Skin epidermis (tissue), 12 donors: ENCODE data around the gene ZC3H18.

Experiments
- H3K27ac ChIP-seq, 21 experiments: fragments of 200-600 bp; sonication (generic) in 11 of 21; one replicate each; pipeline ENCODE4 v1.5.0; 2020; ENCODE audit warnings: mild to moderate bottlenecking in 3 of 21, inconsistent platforms in 2 of 21, moderate library complexity in 2 of 21
- H3K4me3 ChIP-seq, 7 experiments: fragments of 200-600 bp; sonication (generic) in 2 of 7; one replicate each; pipeline ENCODE4 v1.5.0; 2020; ENCODE audit warnings: inconsistent platforms in 2 of 7, mild to moderate bottlenecking in 2 of 7, moderate library complexity in 1 of 7

The ZC3H18 gene

GRCh38 chr16:88631920-88632586, 61.9 kb downstream of the ZC3H18 start:
- no peak overlapping the region for H3K27ac ChIP-seq
- H3K4me3 ChIP-seq = no peak overlapping the region

- Histone ChIP-seq H3K27ac (no peak overlapping the region), H3K4me3 (no peak overlapping the region)
These were observed 62.4 kb downstream of the ZC3H18 start for GRCh38 chr16:88632587-88632930.

- Histone ChIP-seq H3K4me3 (peak overlapping the region; percentile 25 to 47 (median 36)), H3K27ac (peak overlapping the region in 16 of 21 experiments; percentile 13 to 86 (median 61))
These were observed 63.5 kb downstream of the ZC3H18 start for GRCh38 chr16:88633684-88634140.

- peak overlapping the region; percentile 25 to 47 (median 36) for H3K4me3 ChIP-seq
- H3K27ac ChIP-seq = peak overlapping the region in 18 of 21 experiments; percentile 13 to 86 (median 60)
These were observed 64.2 kb downstream of the ZC3H18 start for GRCh38 chr16:88634141-88634993.

- H3K27ac ChIP-seq = peak overlapping the region in 13 of 21 experiments; percentile 13 to 86 (median 73)
- H3K4me3 ChIP-seq = peak overlapping the region; percentile 25 to 47 (median 36)
These were observed 64.9 kb downstream of the ZC3H18 start for GRCh38 chr16:88634994-88635670.

DNA sequence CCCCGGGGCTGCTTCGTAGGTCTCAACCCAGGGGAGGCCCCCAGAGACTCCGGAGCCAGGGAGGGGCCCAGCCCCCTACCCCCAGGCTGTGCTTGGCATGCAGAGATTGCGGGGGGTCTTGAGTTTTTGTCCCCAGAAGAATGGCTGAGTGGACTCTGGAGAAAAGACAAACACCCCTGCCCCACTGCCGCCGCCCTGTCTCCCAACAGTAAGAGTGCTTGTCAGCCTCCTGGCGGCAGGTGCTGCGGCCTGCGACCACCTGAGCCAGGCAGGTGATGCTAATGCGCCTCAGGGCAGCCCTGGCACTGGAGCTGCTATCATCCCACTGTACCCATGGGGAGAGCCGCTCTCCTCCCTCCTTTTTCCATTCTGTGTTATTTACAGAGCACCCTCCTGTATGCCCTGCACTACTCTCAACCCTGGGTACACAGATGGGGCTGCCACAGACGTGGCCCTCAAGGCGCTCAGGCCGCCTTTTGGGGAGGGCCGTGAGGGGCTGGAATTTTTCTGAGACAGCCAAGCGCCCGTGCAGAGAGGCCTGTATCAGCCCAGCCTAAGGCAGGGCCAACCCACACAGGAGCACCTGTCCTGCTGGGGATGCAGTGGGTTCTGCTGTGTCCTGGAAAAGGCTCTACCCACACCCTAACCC, 65.6 kb downstream of the ZC3H18 start:
- Histone ChIP-seq H3K27ac (no peak overlapping the region), H3K4me3 (no peak overlapping the region)

- H3K27ac ChIP-seq = no peak overlapping the region
These were observed 66.5 kb downstream of the ZC3H18 start for GRCh38 chr16:88636488-88637265.

DNA sequence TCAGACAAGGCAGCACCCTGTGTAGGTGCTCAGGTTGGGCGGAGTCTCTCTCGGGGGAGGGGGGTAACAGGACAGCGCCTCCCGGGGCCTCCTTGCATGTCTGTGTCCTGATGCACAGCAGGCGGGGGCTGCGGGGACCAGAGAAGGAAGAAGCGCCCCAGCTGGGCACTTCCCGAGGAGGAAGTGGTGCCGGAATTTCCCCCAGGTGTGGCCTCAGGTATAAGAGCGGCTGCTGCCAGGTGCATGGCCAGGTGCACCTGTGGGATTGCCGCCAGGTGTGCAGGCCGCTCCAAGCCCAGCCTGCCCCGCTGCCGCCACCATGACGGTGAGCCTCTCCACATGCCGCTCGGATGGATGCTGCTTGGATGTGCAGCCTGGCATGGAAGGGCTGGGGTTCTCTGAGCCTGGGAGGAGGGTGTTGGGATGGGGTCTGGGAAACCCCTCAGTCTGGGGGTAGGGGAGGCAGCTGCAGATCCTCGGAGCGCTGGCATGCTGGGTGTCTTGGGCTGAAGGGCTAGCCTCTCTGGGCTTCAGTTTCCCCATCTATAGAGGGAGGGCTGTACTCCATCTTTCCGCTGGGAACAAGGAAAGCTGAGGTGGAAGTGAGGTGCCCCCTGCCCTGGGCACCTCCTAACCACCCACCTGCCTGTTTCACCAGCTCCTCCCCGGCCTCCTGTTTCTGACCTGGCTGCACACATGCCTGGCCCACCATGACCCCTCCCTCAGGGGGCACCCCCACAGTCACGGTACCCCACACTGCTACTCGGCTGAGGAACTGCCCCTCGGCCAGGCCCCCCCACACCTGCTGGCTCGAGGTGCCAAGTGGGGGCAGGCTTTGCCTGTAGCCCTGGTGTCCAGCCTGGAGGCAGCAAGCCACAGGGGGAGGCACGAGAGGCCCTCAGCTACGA, 68.4 kb downstream of the ZC3H18 start, which contains the start of gene IL17C:
IL17C (plus strand) TSS at position 250 of the 908 bp plus-strand sequence; CDS start at position 320, 70 bp downstream.
- Histone ChIP-seq H3K27ac (no peak within 1 kb of the TSS), H3K4me3 (no peak within 1 kb of the TSS)

More at GRCh38 chr16:88636488-88637265, 66.5 kb downstream of the ZC3H18 start:
- no peak overlapping the region for H3K4me3 ChIP-seq

- no peak overlapping the region for H3K27ac ChIP-seq
- no peak overlapping the region for H3K4me3 ChIP-seq
These were observed 69.2 kb downstream of the ZC3H18 start for GRCh38 chr16:88639231-88640038.

- Histone ChIP-seq H3K27ac (no peak overlapping the region), H3K4me3 (no peak overlapping the region)
These were observed 69.9 kb downstream of the ZC3H18 start for GRCh38 chr16:88640039-88640495.

DNA sequence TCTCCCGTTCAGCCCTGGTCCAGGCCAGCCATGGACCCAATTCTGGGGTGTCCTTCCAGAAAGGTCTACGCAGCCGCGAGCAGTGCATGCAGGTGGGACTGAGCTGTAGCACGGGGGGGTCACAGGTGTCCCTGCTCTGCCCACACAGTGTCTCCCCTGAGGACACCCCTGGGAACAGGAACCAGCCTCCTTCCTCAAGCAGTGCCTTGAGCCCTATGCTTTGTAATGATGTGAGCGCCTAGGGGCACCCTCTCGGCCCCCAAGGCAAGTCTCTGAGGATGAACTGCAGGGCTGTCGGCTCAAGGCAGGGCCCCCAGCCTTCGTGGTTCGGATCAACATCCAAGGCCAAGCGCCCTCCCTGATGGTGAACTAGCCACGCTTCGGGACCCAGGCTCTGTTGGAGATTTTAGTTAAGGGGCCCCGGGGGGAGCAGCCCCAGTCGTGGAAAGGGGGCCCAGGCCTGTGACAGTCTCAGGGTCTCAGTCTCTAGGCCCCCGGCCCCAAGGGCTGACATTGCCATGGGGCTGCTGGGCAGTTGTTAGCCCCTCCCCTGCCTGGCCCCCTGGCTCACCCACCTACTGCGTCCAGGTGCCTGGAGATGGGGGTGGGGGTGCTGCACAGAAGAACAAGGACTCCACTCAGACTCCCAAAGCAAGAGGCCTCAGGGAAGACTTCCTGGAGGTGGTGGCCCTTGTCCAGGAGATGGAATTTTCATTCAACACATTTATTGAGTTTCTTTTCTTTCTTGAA, 70.5 kb downstream of the ZC3H18 start:
- no peak overlapping the region for H3K27ac ChIP-seq
- H3K4me3 ChIP-seq = no peak overlapping the region

GRCh38 chr16:88642881-88643643, 72.9 kb downstream of the ZC3H18 start:
- H3K4me3 ChIP-seq = no peak overlapping the region

GRCh38 chr16:88643644-88643932, 73.4 kb downstream of the ZC3H18 start:
- no peak overlapping the region for H3K4me3 ChIP-seq
- H3K27ac ChIP-seq = no peak overlapping the region

More at GRCh38 chr16:88642881-88643643, 72.9 kb downstream of the ZC3H18 start:
- no peak overlapping the region for H3K27ac ChIP-seq

DNA sequence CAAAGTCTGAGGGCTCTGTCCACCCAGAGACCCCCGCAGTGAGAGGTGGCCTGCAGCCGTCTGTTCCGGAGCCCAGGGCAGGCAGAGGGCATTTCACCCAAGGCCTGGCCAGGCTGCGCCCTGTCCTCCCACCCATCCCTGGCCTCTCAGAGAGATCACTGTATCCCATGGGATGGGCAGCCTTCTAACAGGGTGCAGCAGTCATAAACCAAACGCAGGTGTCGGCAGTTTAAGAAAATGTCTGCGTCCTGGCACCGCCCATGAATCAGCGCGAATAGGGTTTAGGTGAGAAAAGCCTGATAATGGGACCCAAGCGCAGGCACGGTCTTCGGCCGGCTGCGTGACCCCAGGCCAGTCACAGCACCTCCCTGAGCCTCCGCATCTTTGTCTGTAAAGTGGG, 75.3 kb downstream of the ZC3H18 start:
- Histone ChIP-seq H3K4me3 (no peak overlapping the region), H3K27ac (no peak overlapping the region)

- no peak overlapping the region for H3K4me3 ChIP-seq
- no peak overlapping the region for H3K27ac ChIP-seq
These were observed 75.7 kb downstream of the ZC3H18 start for GRCh38 chr16:88645941-88646340.
